Liver (tissue), 3 donors: ENCODE measurements around the gene BAAT.

ENCODE experiments used
- SP1 ChIP-seq: IDR thresholded peaks from 2 replicates; pipeline ENCODE4 v1.6.1; 2018; ENCODE audit warnings: antibody characterized with exemption, mild to moderate bottlenecking
- TAF1 ChIP-seq: conservative IDR thresholded peaks from 2 replicates; pipeline ENCODE4 v1.6.1; 2016; ENCODE audit warnings: antibody characterized with exemption, mild to moderate bottlenecking
- TF ChIP-seq, protein P1 (sequence below): fragments of 150-350 bp; IDR thresholded peaks from 2 replicates; pipeline ENCODE4 v1.5.1; 2017; ENCODE audit warnings: improper control_type of control experiment, low read depth, low read length; ENCODE audit not compliant: missing input control
- TF ChIP-seq, protein P2 (sequence below): IDR thresholded peaks from 2 replicates; pipeline ENCODE4 v1.6.1; 2016; ENCODE audit warnings: antibody characterized with exemption
- TF ChIP-seq, protein P3 (sequence below): IDR thresholded peaks from 2 replicates; pipeline ENCODE4 v1.6.1; 2016; ENCODE audit warnings: antibody characterized with exemption, mild to moderate bottlenecking
- donor health status: healthy.
- donor health status: healthy.

DNA sequence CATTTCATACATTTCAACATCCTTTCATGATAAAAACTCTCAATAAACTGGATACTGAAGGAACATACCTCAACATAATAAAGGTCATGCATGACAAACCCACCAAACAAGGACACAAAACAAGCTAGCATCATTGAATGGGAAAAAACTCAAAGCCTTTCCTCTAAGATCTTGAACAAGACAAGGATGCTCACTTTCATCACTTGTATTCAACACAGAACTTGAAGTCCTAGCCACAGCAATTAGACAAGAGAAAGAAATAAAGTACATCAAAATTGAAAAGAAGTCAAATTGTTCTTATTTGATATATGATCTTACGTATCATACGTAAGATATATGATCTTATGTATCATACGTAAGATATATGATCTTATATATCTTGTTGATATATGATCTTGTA lies 8.3 kb upstream of the BAAT start:
- TF ChIP-seq TAF1 (no peak), SP1 (no peak)
- TF ChIP-seq, protein P1, sequence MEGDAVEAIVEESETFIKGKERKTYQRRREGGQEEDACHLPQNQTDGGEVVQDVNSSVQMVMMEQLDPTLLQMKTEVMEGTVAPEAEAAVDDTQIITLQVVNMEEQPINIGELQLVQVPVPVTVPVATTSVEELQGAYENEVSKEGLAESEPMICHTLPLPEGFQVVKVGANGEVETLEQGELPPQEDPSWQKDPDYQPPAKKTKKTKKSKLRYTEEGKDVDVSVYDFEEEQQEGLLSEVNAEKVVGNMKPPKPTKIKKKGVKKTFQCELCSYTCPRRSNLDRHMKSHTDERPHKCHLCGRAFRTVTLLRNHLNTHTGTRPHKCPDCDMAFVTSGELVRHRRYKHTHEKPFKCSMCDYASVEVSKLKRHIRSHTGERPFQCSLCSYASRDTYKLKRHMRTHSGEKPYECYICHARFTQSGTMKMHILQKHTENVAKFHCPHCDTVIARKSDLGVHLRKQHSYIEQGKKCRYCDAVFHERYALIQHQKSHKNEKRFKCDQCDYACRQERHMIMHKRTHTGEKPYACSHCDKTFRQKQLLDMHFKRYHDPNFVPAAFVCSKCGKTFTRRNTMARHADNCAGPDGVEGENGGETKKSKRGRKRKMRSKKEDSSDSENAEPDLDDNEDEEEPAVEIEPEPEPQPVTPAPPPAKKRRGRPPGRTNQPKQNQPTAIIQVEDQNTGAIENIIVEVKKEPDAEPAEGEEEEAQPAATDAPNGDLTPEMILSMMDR, result no peak
- TF ChIP-seq, protein P2, sequence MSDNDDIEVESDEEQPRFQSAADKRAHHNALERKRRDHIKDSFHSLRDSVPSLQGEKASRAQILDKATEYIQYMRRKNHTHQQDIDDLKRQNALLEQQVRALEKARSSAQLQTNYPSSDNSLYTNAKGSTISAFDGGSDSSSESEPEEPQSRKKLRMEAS, result no peak
- TF ChIP-seq, protein P3, sequence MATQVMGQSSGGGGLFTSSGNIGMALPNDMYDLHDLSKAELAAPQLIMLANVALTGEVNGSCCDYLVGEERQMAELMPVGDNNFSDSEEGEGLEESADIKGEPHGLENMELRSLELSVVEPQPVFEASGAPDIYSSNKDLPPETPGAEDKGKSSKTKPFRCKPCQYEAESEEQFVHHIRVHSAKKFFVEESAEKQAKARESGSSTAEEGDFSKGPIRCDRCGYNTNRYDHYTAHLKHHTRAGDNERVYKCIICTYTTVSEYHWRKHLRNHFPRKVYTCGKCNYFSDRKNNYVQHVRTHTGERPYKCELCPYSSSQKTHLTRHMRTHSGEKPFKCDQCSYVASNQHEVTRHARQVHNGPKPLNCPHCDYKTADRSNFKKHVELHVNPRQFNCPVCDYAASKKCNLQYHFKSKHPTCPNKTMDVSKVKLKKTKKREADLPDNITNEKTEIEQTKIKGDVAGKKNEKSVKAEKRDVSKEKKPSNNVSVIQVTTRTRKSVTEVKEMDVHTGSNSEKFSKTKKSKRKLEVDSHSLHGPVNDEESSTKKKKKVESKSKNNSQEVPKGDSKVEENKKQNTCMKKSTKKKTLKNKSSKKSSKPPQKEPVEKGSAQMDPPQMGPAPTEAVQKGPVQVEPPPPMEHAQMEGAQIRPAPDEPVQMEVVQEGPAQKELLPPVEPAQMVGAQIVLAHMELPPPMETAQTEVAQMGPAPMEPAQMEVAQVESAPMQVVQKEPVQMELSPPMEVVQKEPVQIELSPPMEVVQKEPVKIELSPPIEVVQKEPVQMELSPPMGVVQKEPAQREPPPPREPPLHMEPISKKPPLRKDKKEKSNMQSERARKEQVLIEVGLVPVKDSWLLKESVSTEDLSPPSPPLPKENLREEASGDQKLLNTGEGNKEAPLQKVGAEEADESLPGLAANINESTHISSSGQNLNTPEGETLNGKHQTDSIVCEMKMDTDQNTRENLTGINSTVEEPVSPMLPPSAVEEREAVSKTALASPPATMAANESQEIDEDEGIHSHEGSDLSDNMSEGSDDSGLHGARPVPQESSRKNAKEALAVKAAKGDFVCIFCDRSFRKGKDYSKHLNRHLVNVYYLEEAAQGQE, result no peak
